GM21381 (cell line): ENCODE results near the gene LANCL3.
"Not testable (repeated sequence)": the region's sequence is repeated elsewhere in the genome, so short reads cannot be mapped to it uniquely, and the experiment has no call there.

Source experiments
- ATAC-seq: cut with Tn5 transposase; IDR thresholded peaks from one replicate; pipeline ENCODE4 v1.9.1; 2021; ENCODE audit warnings: mild to moderate bottlenecking, moderate library complexity; ENCODE audit not compliant: unreplicated experiment

LANCL3 gene

DNA sequence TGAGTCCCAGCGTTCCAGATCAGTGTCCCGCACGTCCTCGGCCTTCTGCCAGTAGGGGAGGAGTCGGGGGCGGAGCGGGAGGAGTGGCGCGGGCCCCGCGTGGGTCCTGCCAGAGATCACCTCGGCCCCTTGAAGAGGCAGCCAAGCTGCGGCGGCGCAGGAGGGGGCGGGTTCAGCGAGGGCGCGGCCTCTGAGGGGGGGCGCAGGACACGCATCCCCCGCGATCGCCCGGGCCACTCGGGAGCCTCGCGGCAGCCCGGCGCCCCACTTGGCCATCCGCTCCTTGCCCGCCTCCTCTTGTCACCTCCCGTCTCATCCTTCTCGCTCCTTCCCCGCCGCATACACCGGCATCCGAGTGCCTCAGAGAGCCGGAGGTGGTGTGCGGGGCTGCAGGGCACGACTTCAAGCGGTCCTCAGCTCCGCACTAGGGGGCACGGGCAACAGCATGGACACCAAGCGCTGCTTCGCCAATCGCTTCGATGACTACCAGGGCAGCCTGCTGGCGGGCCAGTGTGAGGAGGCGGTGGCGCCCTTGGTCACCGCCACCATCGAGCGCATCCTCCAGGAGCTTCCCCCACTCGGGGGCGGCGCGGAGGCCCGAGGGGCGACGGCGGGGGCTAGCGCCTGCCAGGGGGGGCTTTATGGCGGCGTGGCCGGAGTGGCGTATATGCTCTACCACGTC, at the start of gene LANCL3:
Gene LANCL3 (plus strand): TSS at position 236 of the 682 bp plus-strand sequence. CDS start 210 bp downstream, at position 446.
- ATAC-seq: peak; percentile 24

DNA sequence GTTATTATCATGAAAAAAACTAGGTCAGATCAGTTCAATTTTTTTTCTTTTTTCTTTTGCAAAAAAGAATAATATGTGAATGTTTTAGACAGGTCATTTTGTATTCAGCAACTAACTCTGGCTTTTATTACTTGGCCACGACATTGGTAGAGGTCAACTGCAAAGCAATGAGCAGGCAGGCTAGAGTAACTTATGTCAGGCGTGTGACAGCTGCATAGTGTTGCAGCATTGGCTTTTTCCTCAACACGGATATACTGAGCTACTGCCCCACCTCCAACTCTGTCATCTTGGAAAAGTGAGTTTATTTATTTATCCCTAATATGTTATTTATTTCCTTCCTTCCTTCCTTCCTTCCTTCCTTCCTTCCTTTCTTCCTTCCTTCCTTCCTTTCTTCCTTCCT, 47.8 kb upstream of the LANCL3 start:
- ATAC-seq: not testable (repeated sequence)

- no peak for ATAC-seq
These were observed 29.5 kb upstream of the LANCL3 start for GRCh38 chrX:37541991-37542390.

- ATAC-seq: no peak
These were observed 28.7 kb upstream of the LANCL3 start for GRCh38 chrX:37542791-37543190.

DNA sequence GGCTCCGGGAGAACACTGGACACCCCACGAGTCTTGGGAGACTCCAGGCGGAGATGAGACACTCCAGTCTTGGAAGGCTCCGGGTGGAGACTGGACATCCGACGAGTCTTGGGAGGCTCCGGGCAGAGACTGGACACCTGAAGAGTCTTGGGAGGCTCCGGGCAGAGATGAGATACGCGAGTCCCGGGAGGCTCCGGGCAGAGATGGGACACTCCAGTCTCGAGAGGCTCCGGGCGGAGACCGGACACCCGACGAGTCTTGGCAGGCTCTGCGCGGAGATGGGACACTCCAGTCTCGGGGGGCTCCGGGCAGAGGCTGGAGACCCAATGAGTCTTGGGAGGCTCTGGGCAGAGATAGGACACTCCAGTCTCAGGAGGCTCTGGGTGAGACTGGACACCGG, 28.1 kb upstream of the LANCL3 start:
- no peak for ATAC-seq

DNA sequence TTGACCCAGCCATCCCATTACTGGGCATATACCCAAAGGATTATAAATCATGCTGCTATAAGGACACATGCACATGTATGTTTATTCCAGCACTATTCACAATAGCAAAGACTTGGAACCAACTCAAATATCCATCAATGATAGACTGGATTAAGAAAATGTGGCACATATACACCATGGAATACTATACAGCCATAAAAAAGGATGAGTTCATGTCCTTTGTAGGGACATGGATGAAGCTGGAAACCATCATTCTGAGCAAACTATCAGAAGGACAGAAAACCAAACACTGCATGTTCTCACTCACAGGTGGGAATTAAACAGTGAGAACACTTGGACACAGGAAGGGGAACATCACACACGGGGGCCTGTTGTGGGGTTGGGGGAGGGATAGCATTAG, 26.9 kb upstream of the LANCL3 start:
- ATAC-seq: not testable (repeated sequence)

- ATAC-seq: no peak
These were observed 26.4 kb upstream of the LANCL3 start for GRCh38 chrX:37545066-37545465.

DNA sequence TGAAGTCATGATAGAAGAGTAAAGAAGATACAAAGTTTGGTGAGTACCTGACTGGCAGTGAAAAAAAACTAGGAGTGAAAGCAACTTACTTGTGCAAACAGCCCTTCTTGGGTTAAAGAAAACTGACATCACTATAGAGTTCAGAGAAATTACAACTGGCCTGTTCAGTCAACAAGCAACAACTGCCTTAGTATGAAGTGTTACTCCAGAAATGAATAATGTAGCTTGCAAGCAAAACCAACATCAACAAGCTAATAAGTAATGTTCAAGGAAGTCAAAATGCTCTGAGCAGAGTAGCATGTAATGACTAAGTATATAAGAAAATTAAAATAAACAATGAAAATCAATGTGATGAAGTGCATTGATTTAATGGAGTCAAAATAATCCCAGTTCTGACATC, 21.8 kb upstream of the LANCL3 start:
- ATAC-seq: not testable (repeated sequence)

DNA sequence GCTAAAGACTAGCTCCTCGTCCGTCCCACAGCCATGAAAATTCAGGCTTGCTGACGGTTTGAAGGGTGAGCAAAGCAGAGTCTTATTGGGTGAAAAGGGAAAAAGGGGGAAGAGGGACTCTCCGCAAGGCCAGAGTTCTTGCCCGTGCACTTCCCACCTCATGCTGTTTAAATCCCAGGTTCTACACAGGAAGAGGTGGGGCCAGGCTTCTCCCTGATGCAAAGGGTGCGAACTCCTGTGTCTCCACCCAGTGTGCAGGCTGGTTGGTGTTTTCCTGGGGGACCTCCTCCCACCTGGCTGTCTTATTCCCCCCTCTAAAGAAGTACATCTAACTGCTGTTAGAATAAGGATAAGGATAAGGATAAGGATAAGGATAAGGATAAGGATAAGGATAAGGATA, 18.0 kb upstream of the LANCL3 start:
- no peak for ATAC-seq

- not testable (repeated sequence) for ATAC-seq
These were observed 6.2 kb upstream of the LANCL3 start for GRCh38 chrX:37565254-37565653.

GRCh38 chrX:37570349-37570748, 1.1 kb upstream of the LANCL3 start:
- not testable (repeated sequence) for ATAC-seq

GRCh38 chrX:37572108-37572587, 687 bp downstream of the LANCL3 start:
- ATAC-seq: peak; percentile 51

GRCh38 chrX:37573121-37573520, 1.7 kb downstream of the LANCL3 start:
- not testable (repeated sequence) for ATAC-seq

- no peak for ATAC-seq
These were observed 6.6 kb downstream of the LANCL3 start for GRCh38 chrX:37578045-37578444.

- no peak for ATAC-seq
These were observed 8.6 kb downstream of the LANCL3 start for GRCh38 chrX:37580080-37580479.

GRCh38 chrX:37587337-37587736, 15.9 kb downstream of the LANCL3 start:
- ATAC-seq: not testable (repeated sequence)

DNA sequence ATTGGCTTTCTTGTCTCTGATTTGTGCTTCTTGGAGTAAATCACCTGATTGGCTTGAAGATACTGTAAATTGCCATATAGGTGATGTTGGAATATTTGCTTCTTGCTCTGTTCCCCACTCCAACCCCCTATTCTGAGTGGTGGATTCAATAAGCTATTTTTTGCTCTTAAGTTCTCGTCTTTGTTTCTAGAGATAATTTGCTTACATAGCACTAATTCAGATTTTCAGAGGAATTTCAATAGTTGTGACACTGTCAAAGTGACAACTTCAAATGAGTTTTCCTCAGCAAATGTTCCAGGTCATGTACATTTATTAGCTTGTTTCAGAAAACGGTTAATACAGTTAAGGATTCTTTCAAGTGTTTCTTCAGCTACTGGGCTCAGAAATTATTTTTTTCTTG, 18.6 kb downstream of the LANCL3 start:
- no peak for ATAC-seq

GRCh38 chrX:37594755-37595382, 23.4 kb downstream of the LANCL3 start:
- ATAC-seq: no peak

- ATAC-seq: no peak
These were observed 28.3 kb downstream of the LANCL3 start for GRCh38 chrX:37599729-37600128.

- no peak for ATAC-seq
These were observed 32.5 kb downstream of the LANCL3 start for GRCh38 chrX:37603938-37604409.

- no peak for ATAC-seq
These were observed 35.8 kb downstream of the LANCL3 start for GRCh38 chrX:37607243-37607642.

DNA sequence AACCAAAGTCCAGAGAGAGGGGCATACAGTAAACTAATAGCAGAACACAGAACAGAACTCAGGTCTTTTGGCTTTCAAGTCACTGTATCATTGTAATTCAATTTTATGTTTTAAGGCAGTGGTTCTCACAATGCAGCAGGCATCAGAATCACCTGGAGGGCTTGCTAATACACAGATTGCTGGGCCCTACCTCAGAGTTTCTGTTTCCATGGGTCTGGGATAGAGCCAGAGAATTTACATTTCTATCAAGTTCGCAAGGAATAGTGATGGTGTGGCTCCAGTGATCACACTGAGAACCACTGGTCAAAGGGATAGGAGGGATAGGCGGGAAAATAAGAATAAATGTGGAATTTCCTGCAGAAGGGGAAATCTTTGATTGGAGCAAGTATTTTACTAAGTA, 36.7 kb downstream of the LANCL3 start:
- ATAC-seq: no peak
